TTC549 (cell line): ENCODE results near the gene PTEN.
"Not testable (repeated sequence)": the region's sequence is repeated elsewhere in the genome, so short reads cannot be mapped to it uniquely, and the experiment has no call there.

Experiments used
- FAIRE-seq: peaks from 2 replicates; lab custom pipeline; 2012; peaks lifted over from hg19 to GRCh38; lab: Jason Lieb, UNC

PTEN gene

DNA sequence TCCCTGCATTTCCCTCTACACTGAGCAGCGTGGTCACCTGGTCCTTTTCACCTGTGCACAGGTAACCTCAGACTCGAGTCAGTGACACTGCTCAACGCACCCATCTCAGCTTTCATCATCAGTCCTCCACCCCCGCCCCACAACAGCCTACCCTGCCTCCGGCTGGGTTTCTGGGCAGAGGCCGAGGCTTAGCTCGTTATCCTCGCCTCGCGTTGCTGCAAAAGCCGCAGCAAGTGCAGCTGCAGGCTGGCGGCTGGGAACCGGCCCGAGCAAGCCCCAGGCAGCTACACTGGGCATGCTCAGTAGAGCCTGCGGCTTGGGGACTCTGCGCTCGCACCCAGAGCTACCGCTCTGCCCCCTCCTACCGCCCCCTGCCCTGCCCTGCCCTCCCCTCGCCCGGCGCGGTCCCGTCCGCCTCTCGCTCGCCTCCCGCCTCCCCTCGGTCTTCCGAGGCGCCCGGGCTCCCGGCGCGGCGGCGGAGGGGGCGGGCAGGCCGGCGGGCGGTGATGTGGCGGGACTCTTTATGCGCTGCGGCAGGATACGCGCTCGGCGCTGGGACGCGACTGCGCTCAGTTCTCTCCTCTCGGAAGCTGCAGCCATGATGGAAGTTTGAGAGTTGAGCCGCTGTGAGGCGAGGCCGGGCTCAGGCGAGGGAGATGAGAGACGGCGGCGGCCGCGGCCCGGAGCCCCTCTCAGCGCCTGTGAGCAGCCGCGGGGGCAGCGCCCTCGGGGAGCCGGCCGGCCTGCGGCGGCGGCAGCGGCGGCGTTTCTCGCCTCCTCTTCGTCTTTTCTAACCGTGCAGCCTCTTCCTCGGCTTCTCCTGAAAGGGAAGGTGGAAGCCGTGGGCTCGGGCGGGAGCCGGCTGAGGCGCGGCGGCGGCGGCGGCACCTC lies at the start of gene PTEN, which contains the start of gene KLLN:
Gene PTEN (plus strand): TSS at position 573 of the 891 bp plus-strand sequence. CDS start 845 bp downstream, outside the sequence.
Gene KLLN (minus strand): TSS at position 481 of the 891 bp plus-strand sequence. CDS start 1,046 bp downstream, outside the sequence.
- no peak for FAIRE-seq

DNA sequence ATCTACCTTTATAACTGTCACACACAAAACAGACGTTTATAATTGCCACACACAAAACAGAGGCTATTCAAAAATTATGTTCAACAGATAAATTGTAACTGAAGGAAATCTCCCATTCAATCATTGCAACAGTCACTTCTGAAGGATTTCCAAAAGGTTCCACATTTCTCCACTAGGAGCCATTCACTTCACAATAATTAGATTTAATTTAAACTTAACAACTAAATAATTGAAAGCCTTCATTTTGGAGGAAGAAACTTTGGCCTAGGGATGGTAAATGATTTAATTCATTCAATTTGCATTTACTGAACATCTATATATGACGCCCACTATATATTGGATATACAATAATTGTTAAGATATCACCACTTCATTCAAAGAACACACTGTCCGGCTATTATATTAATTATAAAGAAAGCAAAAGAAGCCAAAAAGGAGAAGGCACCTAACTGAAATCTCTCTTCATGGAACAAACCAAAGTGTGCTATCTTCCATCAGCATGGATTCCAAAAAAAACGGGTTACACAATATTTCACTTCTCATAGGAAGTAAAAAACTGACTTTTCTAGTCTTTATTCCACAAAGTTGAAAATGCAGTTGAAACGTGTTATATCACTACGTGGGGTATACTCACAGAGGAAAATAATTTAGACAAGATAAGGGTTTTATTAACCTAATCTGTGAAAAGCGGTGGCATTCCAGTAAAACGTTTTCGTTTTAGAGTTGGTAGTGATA lies 47.1 kb upstream of the PTEN start:
- FAIRE-seq: no peak

DNA sequence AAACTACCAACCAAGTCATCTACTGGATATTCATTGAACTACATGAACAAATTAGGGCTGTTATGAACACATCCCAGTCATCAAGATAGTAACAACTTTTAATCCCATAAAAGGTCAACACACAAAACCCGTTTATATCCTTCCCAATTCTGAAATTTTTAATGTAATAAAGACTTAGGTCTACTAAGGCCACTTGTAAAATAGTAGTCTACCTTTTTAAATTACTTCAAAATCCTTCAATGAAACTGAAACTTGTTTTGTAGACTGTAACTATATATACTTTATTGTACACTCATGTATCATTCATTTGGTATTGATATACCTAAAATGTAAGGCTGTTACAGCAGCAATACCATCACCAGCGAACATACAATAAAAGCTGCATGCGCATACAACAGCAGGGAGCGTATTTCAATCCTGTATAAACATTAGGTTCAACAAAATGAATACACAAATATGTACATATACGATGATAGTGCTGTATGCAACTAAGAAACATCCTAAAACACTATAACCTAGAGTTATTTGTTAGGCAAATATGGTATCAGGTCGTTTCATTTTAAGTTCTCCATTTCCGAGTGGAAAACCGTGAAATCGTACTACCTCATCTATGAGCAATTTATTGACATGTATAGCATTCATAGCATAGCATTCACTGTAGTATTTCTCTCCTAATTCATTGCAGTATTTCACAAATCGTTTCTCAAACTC lies 46.4 kb upstream of the PTEN start:
- no peak for FAIRE-seq

DNA sequence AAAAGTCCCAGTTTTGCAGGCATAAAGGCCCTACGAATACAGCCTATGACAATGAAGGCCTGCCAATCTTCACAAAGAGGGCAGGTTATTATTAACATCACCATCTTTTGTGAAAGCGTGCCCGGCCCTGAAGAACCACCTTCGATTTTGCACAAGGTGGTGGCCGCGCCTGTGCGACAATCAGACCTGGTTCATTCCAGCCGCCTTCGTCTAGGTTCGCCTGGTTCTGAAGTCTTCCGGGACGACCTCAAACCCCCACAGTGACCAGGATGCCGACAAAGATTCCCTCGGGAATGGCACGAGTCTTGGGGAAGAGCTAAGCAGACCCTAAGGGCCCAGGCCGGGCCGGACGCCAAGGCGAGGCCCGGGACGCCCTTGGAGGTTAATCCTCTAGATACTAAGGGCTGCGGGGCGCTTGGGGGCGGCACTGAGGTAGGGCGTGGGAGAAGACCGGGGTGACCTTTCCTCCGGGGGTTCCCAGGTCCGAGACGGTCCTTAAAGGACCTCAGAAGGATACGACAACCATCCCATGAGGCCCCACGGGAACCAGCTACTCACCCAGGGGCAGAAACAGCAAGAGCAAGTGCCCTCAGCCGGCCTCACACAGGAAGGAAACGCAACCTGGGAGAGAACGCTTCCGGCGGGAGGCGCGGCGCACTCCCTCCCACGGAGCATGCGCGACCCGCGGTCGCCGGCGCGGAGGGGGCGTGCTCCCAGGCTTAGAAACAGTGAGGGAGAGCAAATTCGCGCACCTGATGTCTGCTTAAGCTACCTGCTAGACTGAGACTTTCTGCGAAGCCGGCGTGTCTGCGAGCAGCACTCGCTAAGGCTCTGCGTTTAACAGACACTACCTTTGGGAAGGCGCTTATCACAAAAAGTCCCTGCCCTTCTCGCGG lies 45.6 kb upstream of the PTEN start, which contains the start of gene ATAD1:
Gene ATAD1 (minus strand): TSS at position 618 of the 896 bp plus-strand sequence. CDS start 3,627 bp downstream, outside the sequence.
- no peak for FAIRE-seq

DNA sequence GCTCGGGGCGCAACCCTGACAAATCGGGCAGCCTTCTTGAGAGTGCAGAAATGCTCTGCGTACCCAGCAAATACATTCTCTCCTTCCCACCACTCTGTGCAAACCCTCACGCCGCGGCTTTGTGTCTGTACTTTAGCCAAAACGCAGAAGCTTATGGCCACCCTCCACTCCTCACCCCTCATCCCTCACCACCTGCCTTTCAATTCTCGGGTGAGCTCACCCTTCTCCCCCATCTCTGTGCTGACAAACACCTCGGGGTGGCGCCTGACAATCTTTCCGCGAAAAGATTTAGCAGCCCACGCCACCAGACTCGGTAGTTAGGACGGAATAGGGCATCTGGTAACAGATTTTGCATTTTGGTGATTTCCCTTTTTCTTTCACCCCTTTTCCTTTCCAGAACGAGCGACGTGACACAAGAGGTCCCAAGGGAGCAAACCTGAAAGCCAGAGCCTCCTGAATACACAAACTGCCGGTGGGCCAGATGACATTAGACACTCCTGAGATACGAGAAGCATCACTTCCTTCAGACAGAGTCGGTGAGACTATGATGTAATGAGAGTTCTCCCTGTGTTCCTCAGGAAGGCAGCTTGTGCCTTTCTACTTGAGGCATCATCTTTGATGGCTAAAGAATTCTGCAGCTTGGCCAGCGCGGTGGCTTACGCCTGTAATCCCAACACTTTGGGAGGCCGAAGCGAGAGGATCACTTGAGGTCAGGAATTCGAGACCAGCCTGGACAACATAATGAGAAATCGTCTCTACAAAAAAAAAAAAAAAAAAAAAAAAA lies 44.7 kb upstream of the PTEN start:
- FAIRE-seq: no peak

DNA sequence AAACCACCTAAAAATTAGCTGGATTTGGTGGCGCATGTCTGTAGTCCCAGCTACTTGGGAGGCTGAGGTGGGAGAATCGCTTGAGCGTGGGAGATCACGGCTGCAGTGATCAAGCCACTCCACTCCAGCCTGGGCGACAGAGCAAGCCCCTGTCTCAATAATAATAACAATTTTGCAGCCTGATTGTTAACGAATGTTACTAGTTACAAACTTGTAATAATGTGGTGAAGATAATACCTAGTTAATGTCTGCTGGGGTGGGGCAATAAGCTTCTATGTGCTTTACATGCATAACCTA lies 44.2 kb upstream of the PTEN start:
- FAIRE-seq: no peak

DNA sequence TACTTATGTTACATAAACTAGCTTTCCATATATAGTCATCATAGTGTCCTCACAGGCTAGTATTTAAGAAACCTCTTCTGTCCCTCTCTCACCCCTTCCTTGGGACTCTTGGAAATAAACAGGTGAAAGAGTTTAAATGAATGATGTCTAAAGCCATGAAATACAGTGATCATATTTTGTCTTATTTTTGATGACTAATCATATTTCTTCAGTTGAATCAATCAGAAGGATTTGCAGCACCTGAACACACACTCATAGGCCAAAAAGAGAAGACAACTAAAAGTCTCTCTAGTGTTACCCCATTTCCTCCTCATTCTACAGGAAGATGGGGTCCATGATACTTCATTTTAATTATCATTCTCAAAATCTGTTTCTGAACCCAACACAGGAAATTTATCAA lies 36.8 kb upstream of the PTEN start:
- no peak for FAIRE-seq

DNA sequence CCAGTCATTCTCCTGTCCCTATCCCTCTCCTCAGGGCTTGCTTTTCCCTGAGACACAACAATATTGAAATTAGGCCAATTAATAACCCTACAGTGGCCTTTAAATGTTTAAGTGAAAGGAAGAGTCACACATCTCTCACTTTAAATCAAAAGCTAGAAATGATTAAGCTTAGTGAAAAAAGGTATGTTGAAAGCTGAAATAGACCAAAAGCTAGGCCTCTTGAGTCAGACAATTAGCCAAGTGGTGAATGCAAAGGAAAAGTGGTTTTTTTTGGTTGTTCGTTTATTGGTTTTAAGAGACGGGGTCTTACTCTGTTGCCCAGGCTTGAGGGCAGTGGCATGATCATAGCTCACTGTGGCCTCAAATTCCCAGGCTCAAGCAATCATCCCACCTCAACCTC lies 35.7 kb upstream of the PTEN start:
- no peak for FAIRE-seq

DNA sequence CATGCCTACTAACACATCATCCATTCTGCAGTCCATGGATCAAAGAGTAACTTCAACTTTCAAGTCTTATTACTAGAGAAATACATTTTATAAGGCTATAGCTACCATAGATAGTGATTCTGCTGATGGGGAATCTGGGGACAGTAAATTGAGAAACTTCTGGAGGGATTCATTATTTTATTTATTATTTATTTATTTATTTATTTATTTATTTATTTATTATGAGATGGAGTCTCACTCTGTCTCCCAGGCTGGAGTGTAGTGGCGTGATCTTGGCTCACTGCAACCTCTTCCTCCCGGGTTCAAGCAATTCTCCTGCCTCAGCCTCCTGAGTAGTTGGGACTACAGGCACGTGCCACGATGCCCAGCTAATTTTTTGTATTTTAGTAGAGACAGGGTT lies 34.4 kb upstream of the PTEN start:
- FAIRE-seq: not testable (repeated sequence)

DNA sequence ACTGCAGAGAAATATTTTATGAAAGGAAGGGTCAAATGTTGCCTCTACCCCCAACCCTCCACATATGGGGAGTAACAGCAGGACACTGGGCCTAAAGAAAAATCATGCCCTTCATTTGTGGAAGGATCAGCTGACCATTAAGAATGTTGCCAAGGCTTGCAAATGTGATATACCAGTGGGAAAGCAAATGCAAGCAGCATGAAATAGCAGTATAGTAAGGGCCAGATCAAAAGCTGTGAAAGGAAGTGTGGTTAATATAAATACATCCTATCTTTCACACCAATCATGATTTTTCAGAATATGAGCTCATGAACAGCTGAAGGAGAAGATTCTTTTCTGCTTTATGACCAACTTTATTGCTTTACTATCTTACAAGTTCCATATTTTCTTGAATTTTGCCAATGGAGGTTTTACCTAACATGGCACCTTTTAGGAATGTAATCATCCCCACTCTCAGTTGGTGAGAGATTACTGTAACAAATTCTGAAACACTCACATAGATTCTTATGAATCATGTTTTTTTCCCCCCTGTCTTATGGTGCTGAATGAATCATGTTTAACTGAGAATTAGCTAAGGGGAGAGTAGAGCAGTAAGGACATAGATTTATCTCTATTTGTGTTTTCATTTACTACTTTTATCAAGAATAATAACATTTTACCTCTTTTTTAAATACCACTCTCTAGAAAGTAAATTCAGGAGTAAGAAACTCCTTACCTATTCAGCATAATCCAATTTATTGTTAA lies 33.3 kb upstream of the PTEN start:
- no peak for FAIRE-seq

DNA sequence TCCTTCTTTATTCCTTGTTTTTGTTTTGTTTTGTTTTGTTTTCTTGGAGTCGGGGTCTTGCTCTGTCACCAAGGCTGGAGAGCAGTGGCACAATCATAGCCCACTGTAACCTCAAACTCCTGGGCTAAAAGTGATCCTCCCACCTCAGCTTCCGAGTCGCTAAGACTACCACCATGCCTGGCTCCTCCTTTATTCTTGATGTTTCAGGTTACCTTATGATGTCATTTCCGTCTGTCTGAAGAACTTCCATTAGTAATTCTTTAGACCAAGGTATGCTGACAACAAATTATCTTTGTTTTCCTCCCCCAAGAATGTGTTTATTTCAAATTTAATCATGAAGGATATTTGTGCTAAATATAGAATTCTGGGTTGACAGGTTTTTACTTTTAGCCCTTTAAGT lies 27.3 kb upstream of the PTEN start:
- FAIRE-seq: no peak

DNA sequence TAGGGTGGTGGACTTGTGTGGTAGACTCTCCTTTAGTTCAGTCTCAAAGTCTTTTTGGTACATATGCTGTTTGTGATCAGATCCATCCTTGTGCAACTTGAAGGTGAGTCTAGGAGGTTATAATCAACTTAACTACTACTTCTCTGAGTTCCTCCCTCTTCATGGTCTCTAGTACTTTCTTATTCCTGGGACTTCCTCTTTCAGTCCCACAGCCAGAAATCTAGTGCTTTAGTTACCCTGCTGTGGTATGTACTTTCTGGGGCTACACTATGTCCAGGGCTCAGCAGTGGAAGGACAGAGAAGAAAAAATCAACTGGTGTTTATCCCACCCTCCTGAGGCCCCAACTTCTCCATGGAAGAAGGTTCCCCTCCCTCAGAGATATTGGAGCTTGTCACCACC lies 26.0 kb upstream of the PTEN start:
- FAIRE-seq: no peak

DNA sequence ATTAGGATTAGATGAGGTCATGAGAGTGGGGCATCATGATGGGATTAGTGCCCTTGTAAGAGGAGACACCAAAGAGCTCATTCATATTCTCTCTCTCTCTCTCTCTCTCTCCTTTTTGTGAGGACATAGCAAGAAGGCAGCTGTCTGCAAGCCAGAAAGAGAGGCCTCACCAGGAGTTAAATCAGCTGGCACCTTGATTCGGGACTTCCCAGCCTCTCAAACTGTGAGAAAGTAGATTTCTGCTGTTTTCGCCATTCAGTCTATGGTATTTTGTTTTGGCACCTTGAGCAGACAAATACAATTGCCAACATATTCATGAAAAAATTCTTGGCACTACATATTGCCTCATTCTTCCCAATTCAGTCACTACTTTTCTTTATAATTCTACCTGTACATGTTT lies 24.8 kb upstream of the PTEN start:
- FAIRE-seq: no peak

DNA sequence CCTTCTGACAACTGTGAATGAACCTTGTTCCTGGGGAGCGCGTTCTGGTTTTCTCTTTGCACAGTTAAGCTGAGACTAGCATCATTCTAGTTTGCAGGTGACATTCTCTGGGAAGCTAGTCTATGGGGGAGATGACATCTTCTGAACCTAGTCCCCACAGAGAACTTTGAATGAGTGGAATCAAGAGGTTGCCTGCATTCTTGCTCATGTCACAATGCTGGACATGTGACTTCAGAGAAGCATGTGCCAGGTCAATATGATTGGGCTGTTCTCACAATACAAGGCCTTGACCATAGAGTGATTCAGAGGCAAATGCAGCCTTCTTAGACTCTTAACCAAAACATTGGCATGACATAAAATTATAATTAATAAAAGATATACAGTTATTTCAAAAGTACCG lies 22.2 kb upstream of the PTEN start:
- no peak for FAIRE-seq

DNA sequence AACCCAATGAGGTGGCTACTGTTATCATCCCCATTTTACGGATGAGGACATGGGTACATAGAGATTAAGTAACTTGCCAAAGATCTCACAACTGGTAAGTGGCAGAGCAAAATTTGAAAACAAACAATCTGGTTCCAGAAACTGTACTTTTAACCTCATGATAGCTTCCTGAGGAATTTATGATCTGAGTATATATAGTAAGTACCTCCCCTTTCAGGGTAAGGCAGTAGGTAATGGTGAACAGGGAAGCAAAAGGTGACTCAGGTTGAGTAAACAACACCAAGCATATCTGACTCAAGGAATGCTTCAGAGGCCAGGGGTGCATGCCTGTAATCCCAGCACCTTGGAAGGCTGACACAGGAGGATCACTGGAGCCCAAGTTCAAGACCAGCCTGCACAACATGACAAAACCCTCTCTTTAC lies 21.2 kb upstream of the PTEN start:
- no peak for FAIRE-seq

DNA sequence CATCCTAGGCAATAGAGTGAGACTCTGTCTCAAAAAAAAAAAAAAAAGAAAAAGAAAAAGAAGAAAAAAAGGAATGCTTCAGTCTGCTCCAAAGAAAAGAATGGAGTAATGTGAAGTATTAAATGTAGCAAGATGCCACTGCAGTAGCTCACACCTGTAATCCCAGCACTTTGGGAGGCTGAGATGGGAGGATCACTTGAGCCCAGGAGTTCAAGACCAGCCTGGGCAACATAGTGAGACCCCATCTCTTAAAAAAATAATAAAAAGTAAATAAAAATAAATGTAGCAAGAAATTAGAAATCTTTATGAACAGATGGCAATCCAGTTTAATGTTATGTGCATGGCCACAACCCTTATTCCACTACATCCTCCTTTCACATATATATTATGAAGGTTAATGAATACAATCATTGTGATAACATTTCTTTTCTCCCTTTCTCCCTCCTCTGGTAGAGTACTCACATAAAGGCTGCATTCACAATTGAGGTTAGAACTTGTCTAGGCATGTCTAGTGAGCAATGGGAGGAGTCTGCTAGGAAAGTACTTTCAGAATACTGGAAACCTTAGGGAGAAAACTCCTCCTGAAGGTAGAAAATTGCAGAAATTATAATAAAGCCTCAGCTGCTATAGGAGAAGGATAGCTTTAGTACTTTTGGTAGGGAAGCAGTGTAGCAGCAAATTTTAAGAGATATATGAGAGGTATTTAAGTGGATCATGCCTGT lies 20.5 kb upstream of the PTEN start:
- FAIRE-seq: peak; percentile 67

DNA sequence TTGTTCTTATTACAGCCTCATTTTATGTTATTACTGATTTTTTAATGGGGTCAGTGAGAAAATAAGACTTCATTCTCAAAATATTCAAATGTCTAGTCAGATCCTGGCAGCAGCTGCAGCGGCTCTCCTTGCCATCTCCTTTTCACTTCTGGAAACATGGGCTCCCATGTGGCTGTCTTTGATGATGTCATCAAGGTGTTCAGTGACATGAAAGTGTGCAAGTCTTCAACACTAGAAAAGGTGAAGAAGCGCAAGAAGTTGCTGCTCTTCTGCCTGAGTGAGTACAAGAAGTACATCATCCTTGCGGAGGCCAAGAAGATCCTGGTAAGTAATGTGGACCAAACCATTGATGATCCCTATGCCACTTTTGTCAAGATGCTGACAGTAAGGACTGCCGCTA lies 19.7 kb upstream of the PTEN start:
- FAIRE-seq: no peak

DNA sequence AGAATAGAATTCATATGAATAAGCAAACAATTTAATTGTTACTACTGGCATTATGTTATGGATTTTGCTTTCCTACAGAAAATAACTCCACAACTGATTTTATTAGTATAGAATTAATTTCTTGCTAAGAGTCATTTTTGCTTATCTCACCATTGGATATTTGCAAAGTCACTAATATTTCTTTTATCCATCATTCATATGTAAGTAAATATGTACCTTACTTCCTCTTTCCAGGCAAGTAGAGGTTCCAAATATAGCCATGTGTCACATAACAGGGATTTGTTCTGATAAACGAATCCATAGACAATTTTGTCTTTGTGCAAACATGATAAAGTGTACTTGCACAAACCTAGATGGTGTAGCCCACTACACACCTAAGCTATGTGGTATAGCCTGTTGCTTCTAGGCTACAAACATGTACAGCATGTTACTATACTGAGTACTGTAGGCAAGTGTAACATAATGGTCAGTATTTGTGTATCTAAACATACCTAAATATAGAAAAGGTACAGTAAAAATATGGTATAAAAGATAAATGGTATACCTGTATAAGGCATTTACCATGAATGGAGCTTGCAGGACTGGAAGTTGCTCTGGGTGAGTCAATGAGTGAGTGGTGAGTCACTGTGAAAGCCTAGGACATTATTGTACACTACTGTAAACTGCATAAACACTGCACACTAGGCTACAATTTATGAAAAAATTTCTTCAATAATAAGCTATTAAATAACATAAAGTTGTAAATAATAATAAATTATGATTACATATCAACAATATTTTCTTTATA lies 18.4 kb upstream of the PTEN start:
- FAIRE-seq: no peak

DNA sequence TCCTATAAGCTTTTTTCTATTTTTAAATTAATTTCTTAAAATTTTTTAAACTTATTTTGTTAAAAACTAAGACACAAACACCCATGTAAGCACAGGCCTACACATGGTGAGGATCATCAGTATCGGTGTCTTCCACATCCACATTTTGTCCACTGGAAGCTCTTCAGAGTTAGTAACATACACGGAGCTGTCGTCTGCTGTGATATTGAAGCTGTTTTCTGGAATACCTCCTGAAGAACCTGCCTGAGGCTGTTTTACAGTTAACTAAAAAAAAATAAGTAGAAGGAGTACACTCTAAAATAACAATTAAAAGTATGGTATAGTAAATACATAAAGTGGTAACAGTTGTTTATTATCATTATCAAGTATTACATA lies 17.8 kb upstream of the PTEN start:
- FAIRE-seq: no peak
